ENCODE measurements around the gene NFATC2IP.
"Not testable (repeated sequence)": the region's sequence is repeated elsewhere in the genome, so short reads cannot be mapped to it uniquely, and the experiment has no call there.

NFATC2IP gene

GRCh38 chr16:28974437-28975157 is 23.9 kb downstream of the NFATC2IP start, which contains the start of gene SPNS1:
Gene SPNS1, plus strand, starts transcription at chr16:28974778. Its CDS starts 374 bp downstream, at chr16:28975152.
- DNase-seq = peak; percentile 96

DNA sequence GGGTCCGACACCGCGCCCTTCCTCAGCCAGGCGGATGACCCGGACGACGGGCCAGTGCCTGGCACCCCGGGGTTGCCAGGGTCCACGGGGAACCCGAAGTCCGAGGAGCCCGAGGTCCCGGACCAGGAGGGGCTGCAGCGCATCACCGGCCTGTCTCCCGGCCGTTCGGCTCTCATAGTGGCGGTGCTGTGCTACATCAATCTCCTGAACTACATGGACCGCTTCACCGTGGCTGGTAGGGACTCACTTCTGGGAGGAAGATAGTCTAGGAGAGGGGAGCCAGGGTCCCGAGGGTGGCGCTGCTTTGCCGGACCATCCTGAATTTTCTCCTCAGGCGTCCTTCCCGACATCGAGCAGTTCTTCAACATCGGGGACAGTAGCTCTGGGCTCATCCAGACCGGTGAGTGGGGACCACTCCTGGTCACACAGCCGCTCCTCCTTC is 24.4 kb downstream of the NFATC2IP start:
- no peak for DNase-seq

DNA sequence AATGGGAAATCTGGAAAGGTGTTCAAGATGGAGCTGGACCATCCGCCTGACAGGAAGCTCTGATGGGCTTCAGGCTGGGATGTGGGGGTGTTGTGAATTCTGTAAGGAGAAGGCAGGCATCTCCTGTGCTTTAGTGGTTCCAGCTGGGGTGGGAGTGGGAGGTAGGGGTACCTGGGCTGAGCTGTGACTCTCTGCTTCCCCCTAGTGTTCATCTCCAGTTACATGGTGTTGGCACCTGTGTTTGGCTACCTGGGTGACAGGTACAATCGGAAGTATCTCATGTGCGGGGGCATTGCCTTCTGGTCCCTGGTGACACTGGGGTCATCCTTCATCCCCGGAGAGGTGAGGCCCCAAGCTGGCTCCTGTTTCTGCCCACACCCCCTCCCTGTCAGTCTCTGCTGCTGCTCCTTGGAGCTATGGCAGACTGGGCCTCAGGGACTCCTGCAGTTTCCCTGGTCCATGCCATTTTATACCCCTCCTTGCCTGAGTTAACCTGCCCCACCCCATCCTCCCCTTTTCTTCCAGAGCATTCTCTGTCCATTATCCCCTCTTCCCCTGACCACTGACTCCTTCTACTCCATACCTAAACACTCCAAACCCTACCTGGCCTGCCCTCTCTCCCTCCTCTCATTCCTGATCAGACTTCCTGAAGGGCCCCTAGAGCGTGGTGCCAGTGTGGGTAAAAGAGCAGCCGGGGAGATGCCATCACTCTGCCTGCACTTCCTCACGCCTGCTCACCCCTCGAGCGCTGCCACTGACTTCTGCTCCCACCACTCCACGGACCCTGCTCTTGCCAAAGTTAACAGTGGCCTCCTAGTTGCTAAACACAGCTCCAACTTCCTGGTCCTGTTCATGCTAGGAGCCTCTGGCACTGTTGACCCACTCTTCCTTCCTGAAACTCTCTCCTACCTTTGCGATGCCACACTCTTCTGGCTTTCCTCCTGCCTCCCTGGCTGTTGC is 27.2 kb downstream of the NFATC2IP start:
- DNase-seq = no peak

DNA sequence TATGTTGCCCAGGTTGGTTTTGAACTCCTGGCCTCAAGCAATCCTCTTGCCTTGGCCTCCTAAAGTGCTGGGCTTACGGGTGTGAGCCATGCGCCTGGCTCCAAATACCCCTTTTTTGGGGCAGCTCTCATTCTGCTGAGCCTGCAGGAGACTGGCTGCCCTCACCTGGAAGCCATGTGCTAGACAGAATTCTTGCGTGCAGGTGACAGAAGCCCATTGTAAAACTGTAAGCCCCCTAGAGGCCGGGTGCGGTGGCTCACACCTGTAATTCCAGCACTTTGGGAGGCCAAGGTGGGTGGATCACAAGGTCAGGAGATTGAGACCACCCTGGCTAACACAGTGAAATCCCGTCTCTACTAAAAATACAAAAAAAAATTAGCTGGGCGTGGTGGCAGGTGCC is 29.6 kb downstream of the NFATC2IP start:
- DNase-seq = not testable (repeated sequence)

- no peak for DNase-seq
These were observed 30.2 kb downstream of the NFATC2IP start for GRCh38 chr16:28980929-28981328.

DNA sequence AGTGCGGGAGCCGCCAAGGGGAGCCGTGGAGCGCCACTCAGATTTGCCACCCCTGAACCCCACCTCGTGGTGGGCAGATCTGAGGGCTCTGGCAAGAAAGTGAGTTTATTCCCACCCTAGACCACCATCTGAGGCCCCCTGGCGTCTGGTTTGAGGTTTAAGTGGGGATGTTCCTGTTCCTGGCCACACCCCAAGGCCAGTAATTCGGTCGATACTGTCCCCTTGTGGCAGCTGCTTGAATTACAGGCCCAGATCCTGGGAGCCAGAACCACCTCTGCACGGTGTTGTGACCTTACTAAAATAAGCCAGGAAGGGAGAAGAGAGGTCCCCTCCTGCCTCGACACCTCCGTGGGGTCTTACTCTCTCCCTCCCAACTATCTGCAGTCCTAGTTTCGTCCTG is 30.8 kb downstream of the NFATC2IP start:
- peak; percentile 29 for DNase-seq

DNA sequence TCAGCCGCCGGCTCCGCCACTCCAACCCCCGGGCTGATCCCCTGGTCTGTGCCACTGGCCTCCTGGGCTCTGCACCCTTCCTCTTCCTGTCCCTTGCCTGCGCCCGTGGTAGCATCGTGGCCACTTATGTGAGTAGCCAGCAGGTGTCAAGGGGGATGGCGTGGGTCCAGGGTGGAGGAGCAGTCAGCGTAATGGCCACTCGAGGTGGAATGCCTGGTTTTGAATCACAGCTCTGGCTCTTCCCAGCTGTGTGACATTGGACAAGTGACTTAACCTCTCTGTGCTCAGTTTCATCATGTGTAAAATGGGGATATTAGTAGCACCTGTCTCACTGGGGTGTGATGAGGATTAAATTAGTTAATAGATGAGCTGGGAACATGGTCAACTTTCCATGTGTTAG is 31.7 kb downstream of the NFATC2IP start:
- DNase-seq = no peak

DNA sequence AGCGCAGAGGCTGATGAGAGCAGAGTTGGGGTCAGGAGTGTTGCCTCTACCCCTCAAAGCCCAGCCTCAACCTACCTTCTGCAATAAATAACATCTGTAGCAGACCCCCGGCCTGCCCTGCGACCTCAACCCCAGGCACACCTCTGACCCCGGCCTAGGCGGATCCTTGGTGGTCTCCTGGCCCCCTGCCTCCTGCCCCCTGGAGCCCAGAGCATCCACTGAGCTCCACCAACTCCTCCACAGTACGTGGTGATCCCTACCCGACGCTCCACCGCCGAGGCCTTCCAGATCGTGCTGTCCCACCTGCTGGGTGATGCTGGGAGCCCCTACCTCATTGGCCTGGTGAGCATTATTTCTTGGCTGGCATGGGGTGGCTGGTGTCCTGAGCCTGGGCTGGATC is 32.2 kb downstream of the NFATC2IP start:
- no peak for DNase-seq

DNA sequence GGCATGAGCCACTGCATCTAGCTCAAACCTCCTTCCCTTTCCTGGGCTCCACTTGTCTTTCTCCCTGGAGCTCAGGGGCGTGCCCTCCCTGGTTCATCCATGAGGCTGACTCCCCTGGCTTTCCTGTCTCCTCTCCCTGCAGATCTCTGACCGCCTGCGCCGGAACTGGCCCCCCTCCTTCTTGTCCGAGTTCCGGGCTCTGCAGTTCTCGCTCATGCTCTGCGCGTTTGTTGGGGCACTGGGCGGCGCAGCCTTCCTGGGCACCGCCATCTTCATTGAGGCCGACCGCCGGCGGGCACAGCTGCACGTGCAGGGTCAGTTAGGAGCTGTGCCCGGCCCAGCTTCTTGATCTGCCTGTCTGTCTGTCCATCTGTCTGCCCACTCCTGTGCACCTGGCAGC is 32.9 kb downstream of the NFATC2IP start:
- DNase-seq = no peak

GRCh38 chr16:28984091-28984490 is 33.4 kb downstream of the NFATC2IP start:
- DNase-seq = no peak

GRCh38 chr16:28984619-28985135 is 33.9 kb downstream of the NFATC2IP start, which contains the start of gene LAT:
Gene LAT, plus strand, starts transcription at chr16:28985052. Its CDS starts 366 bp downstream, at chr16:28985418.
- peak; percentile 87 for DNase-seq

GRCh38 chr16:28985211-28986041 is 34.7 kb downstream of the NFATC2IP start:
- no peak for DNase-seq

- DNase-seq = no peak
These were observed 35.3 kb downstream of the NFATC2IP start for GRCh38 chr16:28986046-28986445.

DNA sequence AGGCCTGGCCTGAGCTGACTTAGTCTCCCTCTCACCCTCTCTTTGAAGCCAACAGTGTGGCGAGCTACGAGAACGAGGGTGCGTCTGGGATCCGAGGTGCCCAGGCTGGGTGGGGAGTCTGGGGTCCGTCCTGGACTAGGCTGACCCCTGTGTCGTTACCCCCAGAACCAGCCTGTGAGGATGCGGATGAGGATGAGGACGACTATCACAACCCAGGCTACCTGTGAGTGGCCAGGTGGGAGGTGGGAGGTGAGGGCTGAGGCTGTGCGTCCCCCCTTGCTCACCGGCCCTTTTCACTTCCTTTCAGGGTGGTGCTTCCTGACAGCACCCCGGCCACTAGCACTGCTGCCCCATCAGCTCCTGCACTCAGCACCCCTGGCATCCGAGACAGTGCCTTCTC is 35.8 kb downstream of the NFATC2IP start:
- no peak for DNase-seq

GRCh38 chr16:28987170-28987853 is 36.6 kb downstream of the NFATC2IP start:
- DNase-seq = no peak

DNA sequence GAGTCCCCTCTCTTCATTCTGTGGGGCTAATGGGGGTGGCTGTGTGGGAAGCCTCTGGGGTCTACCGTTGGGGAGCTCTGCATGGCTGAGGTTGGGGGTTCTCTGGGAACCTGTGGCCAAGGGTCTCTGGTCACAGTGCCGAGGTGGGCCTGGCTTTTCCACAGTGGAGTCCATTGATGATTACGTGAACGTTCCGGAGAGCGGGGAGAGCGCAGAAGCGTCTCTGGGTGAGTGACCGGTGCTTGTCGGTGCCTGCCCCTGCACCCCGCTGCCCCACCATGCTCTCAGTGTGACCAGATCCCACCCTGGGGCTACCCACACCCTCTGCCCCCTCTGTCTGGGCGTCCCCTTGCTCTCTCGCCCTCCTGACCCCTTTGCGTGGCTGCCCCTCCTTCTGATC is 38.6 kb downstream of the NFATC2IP start:
- DNase-seq = no peak

GRCh38 chr16:28990375-28991040 is 39.8 kb downstream of the NFATC2IP start:
- DNase-seq = no peak

DNA sequence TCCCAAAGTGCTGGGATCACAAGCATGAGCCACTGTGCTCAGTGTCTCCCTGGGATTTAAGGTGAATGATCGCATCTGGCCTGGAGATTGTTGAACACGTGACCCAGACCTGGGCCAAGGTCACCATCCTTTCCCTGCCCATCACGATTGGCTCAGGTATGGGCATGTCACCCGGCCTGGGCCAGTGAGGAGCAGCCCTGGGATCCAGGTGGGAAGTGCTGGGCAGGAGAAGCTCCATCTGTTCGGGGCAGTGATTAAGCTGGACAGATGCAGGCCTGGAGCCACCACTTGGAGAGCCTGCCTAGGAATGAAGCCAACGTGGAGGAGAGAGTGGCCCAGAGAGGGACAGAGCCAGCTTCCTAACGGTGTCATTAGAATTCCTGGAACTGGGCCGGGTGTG is 41.0 kb downstream of the NFATC2IP start:
- no peak for DNase-seq

- no peak for DNase-seq
These were observed 41.8 kb downstream of the NFATC2IP start for GRCh38 chr16:28992496-28992895.

GRCh38 chr16:28998837-28999236 is 48.1 kb downstream of the NFATC2IP start:
- no peak for DNase-seq

GRCh38 chr16:28999577-28999976 is 48.8 kb downstream of the NFATC2IP start:
- no peak for DNase-seq

All from NK-92 treated with Interleukin-12 subunit alpha and Interleukin-12 subunit beta, amount 100 ng/mL, for 24 hours (cell line).